BLaER1 (cell line): ENCODE data around the gene CLIC2.

Experiments
- H3K27ac ChIP-seq: shearing (Covaris generic); formaldehyde crosslinking; 2 replicates; pipeline ENCODE4 v1.8.1; 2022
- H3K27me3 ChIP-seq: shearing (Covaris generic); formaldehyde crosslinking; 2 replicates; pipeline ENCODE4 v1.8.1; 2022
- H3K36me3 ChIP-seq: shearing (Covaris generic); formaldehyde crosslinking; 2 replicates; pipeline ENCODE4 v1.8.1; 2022
- H3K4me1 ChIP-seq: shearing (Covaris generic); formaldehyde crosslinking; 2 replicates; pipeline ENCODE4 v1.8.1; 2022
- H3K4me2 ChIP-seq: shearing (Covaris generic); formaldehyde crosslinking; 2 replicates; pipeline ENCODE4 v1.8.1; 2022
- H3K4me3 ChIP-seq: shearing (Covaris generic); formaldehyde crosslinking; 2 replicates; pipeline ENCODE4 v1.8.1; 2022
- H3K9ac ChIP-seq: shearing (Covaris generic); formaldehyde crosslinking; 2 replicates; pipeline ENCODE4 v1.8.1; 2022
- H3K9me3 ChIP-seq: shearing (Covaris generic); formaldehyde crosslinking; 2 replicates; pipeline ENCODE4 v1.8.1; 2022
- H4K20me1 ChIP-seq: shearing (Covaris generic); formaldehyde crosslinking; 2 replicates; pipeline ENCODE4 v1.8.1; 2022
- Cebpa-rat ChIP-seq: shearing (Covaris generic); IDR thresholded peaks from 2 replicates; pipeline ENCODE4 v1.8.1; 2022

The CLIC2 gene

GRCh38 chrX:155263854-155264628 lies 70.4 kb downstream of the CLIC2 start, which contains the start of gene RAB39B:
TSS of gene RAB39B (minus strand) at chrX:155264491. CDS start at chrX:155264288, 203 bp downstream.
- H4K20me1 ChIP-seq: no peaks in the 10 kb centered on the region
- 0 out of 2 replicates have a peak, but pooled peaks cover 8% of the 10 kb centered on the region for H3K27me3 ChIP-seq
- H3K36me3 ChIP-seq: peaks cover 11% of the 10 kb centered on the region; the same call in 1 of the 2 replicates
- TF ChIP-seq Cebpa-rat: no peak; the same call in 1 of the 2 replicates
- H3K4me1 ChIP-seq: no peaks in the 10 kb centered on the region
- H3K4me3 ChIP-seq: peak within 1 kb of the TSS; percentile 77
- H3K9ac ChIP-seq: peak within 1 kb of the TSS; percentile 80
- H3K27ac ChIP-seq: peak within 1 kb of the TSS; percentile 72
- H3K9me3 ChIP-seq: no peaks in the 10 kb centered on the region
- peak within 1 kb of the TSS; percentile 69 for H3K4me2 ChIP-seq

- peaks cover 10% of the 10 kb centered on the region; the same call in 1 of the 2 replicates for H3K27me3 ChIP-seq
- peak overlapping the region; percentile 72; the same call in 1 of the 2 replicates for H3K27ac ChIP-seq
- H3K4me1 ChIP-seq: no peaks in the 10 kb centered on the region
- H4K20me1 ChIP-seq: no peaks in the 10 kb centered on the region
- peak overlapping the region; percentile 77 for H3K4me3 ChIP-seq
- H3K9me3 ChIP-seq: no peaks in the 10 kb centered on the region
- H3K36me3 ChIP-seq: peaks cover 11% of the 10 kb centered on the region; the same call in 1 of the 2 replicates
- H3K4me2 ChIP-seq: peak overlapping the region; percentile 69
- no peak for TF ChIP-seq Cebpa-rat
- peak overlapping the region; percentile 80 for H3K9ac ChIP-seq
These were observed 71.3 kb downstream of the CLIC2 start for GRCh38 chrX:155262970-155263754.

DNA sequence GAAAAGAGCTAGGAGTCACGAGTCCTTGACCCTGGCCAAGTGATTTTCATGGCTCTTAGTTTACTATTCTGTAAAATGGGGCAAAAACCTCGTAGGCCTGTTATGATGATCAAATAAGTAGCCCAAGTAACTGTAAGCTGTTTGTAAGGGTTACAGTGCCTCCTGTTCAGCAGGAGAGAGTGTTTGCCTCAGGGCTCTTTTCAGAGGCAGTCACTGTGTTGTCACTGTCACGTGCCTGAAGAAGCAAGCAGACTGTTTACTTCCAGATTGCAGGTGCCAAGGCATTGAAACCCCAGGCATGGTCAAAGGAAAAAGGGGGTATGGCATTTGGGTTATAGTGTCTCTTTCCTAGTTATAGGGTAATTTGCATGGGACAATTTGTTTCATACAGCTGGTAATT lies 74.7 kb downstream of the CLIC2 start:
- H3K9me3 ChIP-seq: no peaks in the 10 kb centered on the region
- H4K20me1 ChIP-seq: no peaks in the 10 kb centered on the region
- H3K4me3 ChIP-seq: no peak overlapping the region
- no peaks in the 10 kb centered on the region for H3K4me1 ChIP-seq
- peaks cover 29% of the 10 kb centered on the region for H3K27me3 ChIP-seq
- no peak overlapping the region for H3K9ac ChIP-seq
- no peak for TF ChIP-seq Cebpa-rat
- H3K36me3 ChIP-seq: peaks cover 11% of the 10 kb centered on the region; the same call in 1 of the 2 replicates
- H3K4me2 ChIP-seq: no peak overlapping the region
- H3K27ac ChIP-seq: no peak overlapping the region

- Histone ChIP-seq H3K4me1 (no peaks in the 10 kb centered on the region), H3K36me3 (no peaks in the 10 kb centered on the region), H3K9ac (no peak overlapping the region), H3K4me3 (no peak overlapping the region), H3K4me2 (no peak overlapping the region), H4K20me1 (no peaks in the 10 kb centered on the region), H3K9me3 (no peaks in the 10 kb centered on the region), H3K27ac (no peak overlapping the region), H3K27me3 (peaks cover 48% of the 10 kb centered on the region)
- no peak for TF ChIP-seq Cebpa-rat
These were observed 83.0 kb downstream of the CLIC2 start for GRCh38 chrX:155251391-155251790.

GRCh38 chrX:155247497-155247896 lies 86.9 kb downstream of the CLIC2 start:
- Histone ChIP-seq H3K27me3 (peaks cover 43% of the 10 kb centered on the region), H3K4me3 (no peak overlapping the region), H4K20me1 (no peaks in the 10 kb centered on the region), H3K27ac (no peak overlapping the region), H3K36me3 (no peaks in the 10 kb centered on the region), H3K9me3 (no peaks in the 10 kb centered on the region), H3K9ac (no peak overlapping the region), H3K4me2 (no peak overlapping the region), H3K4me1 (no peaks in the 10 kb centered on the region)
- no peak for TF ChIP-seq Cebpa-rat

DNA sequence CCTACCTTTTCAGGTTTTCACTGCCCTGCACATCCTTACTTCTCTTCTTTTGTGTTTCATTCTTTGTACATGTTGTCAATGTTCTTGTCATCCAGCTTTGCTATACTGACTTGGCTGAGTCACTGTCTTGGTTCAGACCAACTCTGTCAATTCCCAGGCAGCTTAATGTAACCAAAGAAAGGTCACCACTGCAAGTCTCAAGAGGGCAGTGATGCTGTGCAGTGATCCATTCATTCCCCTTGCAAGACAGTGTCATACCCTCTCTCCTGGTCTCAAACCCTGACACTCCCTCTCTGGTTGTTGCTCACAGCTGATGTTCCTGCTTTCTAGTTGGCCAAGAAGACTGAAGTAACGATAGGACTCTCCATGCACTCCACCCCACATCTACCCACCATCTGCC lies 87.7 kb downstream of the CLIC2 start:
- no peak for TF ChIP-seq Cebpa-rat
- Histone ChIP-seq H3K4me2 (no peak overlapping the region), H3K9ac (no peak overlapping the region), H3K36me3 (0 out of 2 replicates have a peak, but pooled peaks cover 3% of the 10 kb centered on the region), H3K4me3 (no peak overlapping the region), H4K20me1 (no peaks in the 10 kb centered on the region), H3K27ac (no peak overlapping the region), H3K9me3 (no peaks in the 10 kb centered on the region), H3K27me3 (peaks cover 43% of the 10 kb centered on the region), H3K4me1 (no peaks in the 10 kb centered on the region)

DNA sequence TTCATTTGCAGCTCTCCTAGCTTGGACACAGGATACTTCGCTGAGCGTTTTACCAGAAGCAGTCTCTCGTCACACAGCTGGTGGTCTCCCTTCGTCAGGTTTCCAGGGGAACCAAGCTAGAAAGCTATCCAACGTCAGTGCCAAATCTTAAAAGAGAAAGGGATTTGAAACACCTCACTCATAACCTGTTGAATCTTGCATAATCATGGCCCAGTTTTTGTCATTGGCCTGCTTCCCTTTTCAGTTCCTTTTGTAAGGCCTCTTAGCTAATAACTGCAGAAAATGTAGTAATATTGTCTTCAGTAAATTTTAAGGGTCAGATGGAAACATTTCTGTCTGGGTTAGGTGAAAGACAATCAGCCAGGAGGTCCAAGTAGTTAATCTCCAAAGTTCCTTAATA lies 92.1 kb downstream of the CLIC2 start:
- peaks cover 27% of the 10 kb centered on the region for H3K36me3 ChIP-seq
- peaks cover 31% of the 10 kb centered on the region for H3K27me3 ChIP-seq
- no peak overlapping the region for H3K27ac ChIP-seq
- no peak overlapping the region for H3K4me2 ChIP-seq
- no peak overlapping the region for H3K4me3 ChIP-seq
- TF ChIP-seq Cebpa-rat: no peak
- H4K20me1 ChIP-seq: no peaks in the 10 kb centered on the region
- H3K4me1 ChIP-seq: no peaks in the 10 kb centered on the region
- no peak overlapping the region for H3K9ac ChIP-seq
- no peaks in the 10 kb centered on the region for H3K9me3 ChIP-seq

DNA sequence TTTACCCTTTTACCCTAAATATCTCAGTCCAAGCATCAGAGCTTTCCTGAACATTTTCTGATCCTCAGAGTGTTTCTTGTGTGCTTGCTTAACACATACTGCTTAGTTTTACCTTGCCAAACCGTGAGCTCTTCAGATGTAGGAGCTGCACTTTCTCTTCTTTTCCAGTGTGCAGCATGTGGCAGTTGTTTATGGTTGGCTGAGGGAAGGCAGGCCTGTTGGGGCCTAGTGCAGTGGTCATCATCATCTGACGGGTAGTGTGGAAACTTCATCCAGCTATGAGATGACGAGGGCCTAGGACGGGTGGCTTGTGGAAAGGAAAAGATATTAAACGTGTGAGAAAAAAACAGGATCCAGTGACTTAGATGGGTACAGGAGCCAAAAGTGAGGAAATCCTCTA lies 96.7 kb downstream of the CLIC2 start:
- Histone ChIP-seq H3K4me1 (no peaks in the 10 kb centered on the region), H4K20me1 (no peaks in the 10 kb centered on the region), H3K4me3 (no peak overlapping the region), H3K27me3 (peaks cover 19% of the 10 kb centered on the region), H3K4me2 (no peak overlapping the region), H3K27ac (no peak overlapping the region), H3K9ac (no peak overlapping the region), H3K9me3 (no peaks in the 10 kb centered on the region), H3K36me3 (peaks cover 47% of the 10 kb centered on the region)
- TF ChIP-seq Cebpa-rat: no peak

GRCh38 chrX:155235891-155236290 lies 98.5 kb downstream of the CLIC2 start:
- TF ChIP-seq Cebpa-rat: no peak
- peaks cover 50% of the 10 kb centered on the region for H3K36me3 ChIP-seq
- H3K4me1 ChIP-seq: peaks cover 4% of the 10 kb centered on the region; the same call in 1 of the 2 replicates
- no peak overlapping the region for H3K4me2 ChIP-seq
- peaks cover 12% of the 10 kb centered on the region for H3K27me3 ChIP-seq
- no peaks in the 10 kb centered on the region for H3K9me3 ChIP-seq
- no peak overlapping the region for H3K27ac ChIP-seq
- H4K20me1 ChIP-seq: 0 out of 2 replicates have a peak, but pooled peaks cover 10% of the 10 kb centered on the region
- no peak overlapping the region for H3K9ac ChIP-seq
- no peak overlapping the region for H3K4me3 ChIP-seq

- peaks cover 19% of the 10 kb centered on the region for H3K27me3 ChIP-seq
- H3K4me3 ChIP-seq: no peak overlapping the region
- peaks cover 5% of the 10 kb centered on the region; the same call in 1 of the 2 replicates for H3K4me1 ChIP-seq
- H3K4me2 ChIP-seq: no peak overlapping the region
- H4K20me1 ChIP-seq: 0 out of 2 replicates have a peak, but pooled peaks cover 23% of the 10 kb centered on the region
- H3K36me3 ChIP-seq: peaks cover 51% of the 10 kb centered on the region
- H3K27ac ChIP-seq: no peak overlapping the region
- no peak for TF ChIP-seq Cebpa-rat
- H3K9me3 ChIP-seq: no peaks in the 10 kb centered on the region
- H3K9ac ChIP-seq: no peak overlapping the region
These were observed 103.3 kb downstream of the CLIC2 start for GRCh38 chrX:155231163-155231562.
